ENCODE results near the gene SSH3. TPM values are rescaled to one million over a fixed set of nuclear protein-coding genes. Genes with fewer than 3 reads are reported as not detected.
A peak's percentile ranks its signal among the peaks of the same experiment; 100 is the strongest.

The SSH3 gene
- total RNA-seq, 1 experiment from 2014 or later, result 89.6 TPM

- TF ChIP-seq CTCF (IDR thresholded peaks at IDR 0.05; ENCODE audit: insufficient read depth in 1 of 2, low read depth in 1 of 2, low read length in 1 of 2, severe bottlenecking in 1 of 2, unreplicated experiment in 1 of 2), result no peak
- H3K27me3 ChIP-seq (replicated peaks; ENCODE audit: control insufficient read depth, insufficient read depth, low read length), result no peaks in the 10 kb centered on the region
- no peaks in the 10 kb centered on the region for H3K9me3 ChIP-seq
- Mint-ChIP-seq H3K27me3 (ENCODE audit: insufficient read depth, unreplicated experiment) (no peaks in the 10 kb centered on the region), H3K27ac (ENCODE audit: unreplicated experiment) (peak within 1 kb of the TSS; percentile 95), H3K4me1 (ENCODE audit: low read depth, unreplicated experiment) (peaks cover 24% of the 10 kb centered on the region), H3K4me3 (ENCODE audit: unreplicated experiment) (peak within 1 kb of the TSS; percentile 100), H3K9me3 (ENCODE audit: unreplicated experiment) (no peaks in the 10 kb centered on the region), H3K36me3 (ENCODE audit: insufficient read depth, unreplicated experiment) (peaks cover 40% of the 10 kb centered on the region)
- intact Hi-C loops (cut with micrococcal nuclease; ENCODE audit: unreplicated experiment), result loop anchor here (1.0 to 2.0 kb wide), 3 partner anchors 22 to 116 kb away; no protein-coding TSS in a partner anchor
- ChIA-PET POLR2A (interaction anchor here (0.6 to 1.6 kb wide), 12 partner anchors 9 to 138 kb away, joined by 3 to 20 read pairs (median 3); partner anchors contain the start of gene ANKRD13D), CTCF (interaction anchor here (0.6 to 2.5 kb wide), 11 partner anchors 22 to 184 kb away, joined by 3 to 43 read pairs (median 5); partner anchors contain the start of genes ANKRD13D and SSH3)
- peaks cover 27% of the 10 kb centered on the region for H3K4me1 ChIP-seq
- peak within 1 kb of the TSS; percentile 75 for H3K4me3 ChIP-seq (ENCODE audit: low read depth, low read length)
- H3K36me3 ChIP-seq (ENCODE audit: control insufficient read depth, insufficient read depth, low read length), result 0 out of 2 replicates have a peak, but pooled peaks cover 3% of the 10 kb centered on the region
- no TSS peak for BruUV-seq (replicated peaks)
- DNase-seq, result peak in 1 of 2 experiments; percentile 72
These were observed 36.7 kb upstream of the SSH3 start, which contains the start of gene GRK2 for GRCh38 chr11:67266449-67267187. Gene GRK2, plus strand, starts transcription at chr11:67266473. Its CDS starts 227 bp downstream, at chr11:67266700.

GRCh38 chr11:67267188-67268080 is 35.9 kb upstream of the SSH3 start:
- Histone ChIP-seq H3K9me3 (no peaks in the 10 kb centered on the region), H3K36me3 (ENCODE audit: control insufficient read depth, insufficient read depth, low read length) (peaks cover 3% of the 10 kb centered on the region; the same call in 1 of the 2 replicates), H3K4me1 (peaks cover 22% of the 10 kb centered on the region), H3K4me3 (ENCODE audit: low read depth, low read length) (peak overlapping the region; percentile 75), H3K27me3 (replicated peaks; ENCODE audit: control insufficient read depth, insufficient read depth, low read length) (no peaks in the 10 kb centered on the region)
- ChIA-PET POLR2A (interaction anchor here (0.6 to 1.6 kb wide), 13 partner anchors 9 to 139 kb away, joined by 3 to 20 read pairs (median 3); partner anchors contain the start of gene ANKRD13D), CTCF (interaction anchor here (0.5 to 2.5 kb wide), 12 partner anchors 21 to 185 kb away, joined by 3 to 43 read pairs (median 4); partner anchors contain the start of genes ANKRD13D and SSH3)
- TSS peak; percentile 27 for BruUV-seq (replicated peaks)
- Mint-ChIP-seq H3K27ac (ENCODE audit: unreplicated experiment) (peak overlapping the region; percentile 95), H3K4me1 (ENCODE audit: low read depth, unreplicated experiment) (peaks cover 22% of the 10 kb centered on the region), H3K9me3 (ENCODE audit: unreplicated experiment) (no peaks in the 10 kb centered on the region), H3K4me3 (ENCODE audit: unreplicated experiment) (peak overlapping the region; percentile 100), H3K27me3 (ENCODE audit: insufficient read depth, unreplicated experiment) (no peaks in the 10 kb centered on the region), H3K36me3 (ENCODE audit: insufficient read depth, unreplicated experiment) (peaks cover 44% of the 10 kb centered on the region)
- intact Hi-C loops (cut with micrococcal nuclease; ENCODE audit: unreplicated experiment), result loop anchor here (1.0 to 2.0 kb wide), 2 partner anchors 21 to 115 kb away; no protein-coding TSS in a partner anchor
- no peak for DNase-seq
- no peak for TF ChIP-seq CTCF (IDR thresholded peaks at IDR 0.05; ENCODE audit: insufficient read depth in 1 of 2, low read depth in 1 of 2, low read length in 1 of 2, severe bottlenecking in 1 of 2, unreplicated experiment in 1 of 2)
